ENCODE data around the gene CBLB.
"Not testable (repeated sequence)": the region's sequence is repeated elsewhere in the genome, so short reads cannot be mapped to it uniquely, and the experiment has no call there.

CBLB gene

DNA sequence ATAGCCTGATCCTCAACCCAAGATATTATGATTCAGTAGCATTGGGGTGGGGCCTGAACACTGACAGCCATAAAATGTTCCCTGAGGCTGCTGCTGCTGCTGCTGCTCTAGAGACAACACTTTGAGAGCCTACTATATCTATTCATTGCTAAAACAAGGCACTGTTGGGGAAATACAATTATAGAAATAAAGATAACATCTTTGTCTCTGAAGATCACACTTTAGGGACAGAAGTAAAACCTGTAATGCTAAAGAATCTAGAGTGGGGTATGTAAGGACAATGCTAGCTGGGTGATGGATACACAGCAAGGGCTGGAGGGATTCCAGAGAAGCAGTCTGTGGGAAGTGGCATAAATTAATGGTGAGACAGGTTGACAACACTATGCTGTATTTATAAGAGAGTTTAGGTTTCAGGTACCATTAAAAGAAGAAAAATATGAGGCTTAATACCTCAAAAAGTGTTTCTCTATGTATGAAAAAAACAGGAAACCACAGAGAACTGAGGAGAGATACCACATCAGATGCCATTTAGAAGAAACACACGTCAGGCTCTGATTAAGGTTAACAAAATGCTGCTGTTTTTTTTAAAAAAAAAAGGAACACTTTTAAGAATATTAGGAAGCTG lies 115.9 kb downstream of the CBLB start:
- DNase-seq (ENCODE audit: low read depth) = no peak

GRCh38 chr3:105747696-105748095 lies 121.1 kb downstream of the CBLB start:
- no peak for DNase-seq (ENCODE audit: low read depth)

DNA sequence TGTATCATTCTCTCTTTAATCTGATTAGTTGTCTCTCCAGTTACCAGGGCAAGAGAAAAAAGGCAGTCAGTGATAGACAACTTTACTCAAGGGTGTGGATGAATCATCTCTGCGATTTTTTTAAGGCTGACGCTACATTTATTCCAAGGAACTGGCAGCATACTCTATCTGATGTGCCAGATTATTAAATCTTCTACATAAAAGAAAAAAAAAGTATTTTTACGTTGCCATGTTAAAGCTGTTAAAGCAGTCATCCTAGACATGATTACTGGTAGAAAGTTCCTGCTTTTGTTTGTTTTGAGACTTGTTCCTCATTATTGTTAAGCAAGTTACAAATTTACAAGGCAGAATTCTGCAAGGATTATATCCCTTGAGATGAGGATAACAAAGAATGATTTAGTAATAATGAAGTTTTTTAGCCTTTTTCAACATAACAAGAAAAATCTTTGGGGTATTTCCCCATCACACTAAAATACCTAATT lies 121.7 kb downstream of the CBLB start:
- DNase-seq (ENCODE audit: low read depth) = no peak

GRCh38 chr3:105746231-105746996 lies 122.4 kb downstream of the CBLB start:
- no peak for DNase-seq (ENCODE audit: low read depth)

- no peak for DNase-seq (ENCODE audit: low read depth)
Measured at GRCh38 chr3:105745046-105745445, 123.8 kb downstream of the CBLB start.

DNA sequence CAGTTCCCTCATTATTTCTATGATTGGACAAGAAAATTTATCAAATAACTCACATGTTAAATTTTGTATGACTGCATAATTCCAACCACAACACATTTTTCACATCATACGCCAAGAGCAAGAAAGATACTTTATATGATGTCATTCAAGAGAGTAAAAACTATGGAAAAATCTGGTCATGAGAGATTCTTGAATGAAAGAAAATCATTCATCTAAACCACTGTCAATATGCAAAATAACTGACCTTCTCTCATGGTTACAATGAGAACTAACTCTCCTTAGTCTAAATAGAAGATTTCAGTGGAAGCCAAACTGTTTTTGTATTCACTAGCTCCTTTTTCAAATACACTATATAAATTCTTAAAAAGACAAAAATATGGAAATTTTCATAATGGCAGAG lies 124.6 kb downstream of the CBLB start:
- DNase-seq (ENCODE audit: low read depth) = no peak

DNA sequence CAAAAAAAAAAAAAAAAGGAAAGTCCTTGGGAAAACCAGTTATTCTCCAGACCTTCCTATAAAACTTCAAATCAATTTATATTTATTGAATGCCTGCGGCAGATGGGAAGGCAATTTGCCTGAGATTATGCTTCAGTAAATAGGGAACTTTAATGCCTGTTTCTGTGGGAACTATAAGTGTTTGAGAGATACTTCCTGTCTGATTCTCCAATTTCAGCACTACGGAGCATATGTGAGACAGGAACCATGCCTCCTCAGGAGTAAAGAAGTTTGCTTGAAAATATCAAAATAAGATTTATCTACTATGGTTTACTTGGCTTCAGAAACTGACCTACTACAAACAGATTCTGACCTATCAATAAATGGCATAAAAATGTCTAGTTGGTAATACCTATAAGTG lies 135.5 kb downstream of the CBLB start:
- no peak for DNase-seq (ENCODE audit: low read depth)

DNA sequence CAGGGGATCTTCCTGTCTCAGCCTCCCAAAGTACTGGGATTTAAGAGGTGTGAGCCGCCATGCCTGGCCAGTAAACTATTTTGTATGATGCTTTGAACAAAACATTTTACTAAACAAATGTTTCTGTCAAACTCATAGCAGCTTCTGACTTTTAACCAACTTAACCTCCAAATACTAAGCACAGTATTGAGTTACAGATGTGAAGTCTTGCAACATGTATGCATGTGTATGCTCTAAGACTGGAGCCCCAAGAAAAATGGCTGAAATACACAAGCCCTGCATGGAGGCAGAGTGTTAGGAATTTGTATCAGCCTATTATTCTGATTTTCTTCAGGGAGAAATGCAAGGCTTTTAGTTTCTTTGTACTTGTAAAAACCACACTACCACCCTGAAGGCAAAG lies 137.1 kb downstream of the CBLB start:
- no peak for DNase-seq (ENCODE audit: low read depth)

GRCh38 chr3:105730801-105731354 lies 137.9 kb downstream of the CBLB start:
- no peak for DNase-seq (ENCODE audit: low read depth)

DNA sequence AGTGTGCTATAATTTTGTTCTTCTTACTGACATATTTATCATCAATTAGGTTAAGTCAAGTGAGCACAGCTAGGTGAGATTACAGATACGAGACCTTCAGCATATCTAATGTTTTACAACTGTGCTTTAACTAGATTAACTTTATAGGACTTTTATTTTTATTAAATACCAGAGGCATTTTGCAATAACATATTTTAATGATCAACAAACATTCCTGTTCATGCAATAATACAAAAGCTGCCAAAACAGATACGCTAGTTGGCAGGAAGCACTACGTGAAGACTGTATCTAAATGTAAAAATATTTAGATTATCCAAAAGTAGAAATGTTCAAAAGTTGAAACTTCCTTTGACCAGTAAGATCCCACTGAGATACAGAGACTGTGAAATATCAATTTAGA lies 139.1 kb downstream of the CBLB start:
- no peak for DNase-seq (ENCODE audit: low read depth)

GRCh38 chr3:105728771-105729312 lies 140.0 kb downstream of the CBLB start:
- DNase-seq (ENCODE audit: low read depth) = no peak

GRCh38 chr3:105727036-105727435 lies 141.8 kb downstream of the CBLB start:
- not testable (repeated sequence) for DNase-seq (ENCODE audit: low read depth)

DNA sequence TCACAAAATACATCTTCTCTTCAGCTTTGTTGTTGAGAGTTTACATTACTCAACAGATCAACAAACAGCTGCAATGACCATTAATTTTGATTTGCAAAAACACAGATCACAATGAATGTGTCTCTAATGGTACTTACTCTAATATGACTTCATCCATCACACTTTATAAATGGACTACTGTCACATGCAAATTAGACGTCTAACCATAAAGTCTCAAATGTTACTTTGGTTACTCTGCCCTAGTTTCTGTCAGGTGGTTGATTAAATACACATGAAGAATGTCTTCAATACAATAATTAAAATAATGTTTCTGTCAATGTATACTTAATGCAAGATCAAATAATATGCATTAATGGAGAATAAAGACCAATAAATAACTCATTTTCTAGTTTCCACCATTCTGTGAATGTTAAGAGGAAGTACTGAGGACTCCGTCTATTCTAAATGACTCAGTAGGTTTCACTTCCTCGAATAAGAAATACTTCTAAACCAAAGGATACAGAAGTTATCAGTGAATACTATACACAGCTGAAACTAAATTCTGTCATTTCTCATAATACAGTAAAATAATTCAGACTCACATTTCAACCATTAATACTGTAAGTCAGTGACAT lies 145.8 kb downstream of the CBLB start:
- DNase-seq (ENCODE audit: low read depth) = no peak

DNA sequence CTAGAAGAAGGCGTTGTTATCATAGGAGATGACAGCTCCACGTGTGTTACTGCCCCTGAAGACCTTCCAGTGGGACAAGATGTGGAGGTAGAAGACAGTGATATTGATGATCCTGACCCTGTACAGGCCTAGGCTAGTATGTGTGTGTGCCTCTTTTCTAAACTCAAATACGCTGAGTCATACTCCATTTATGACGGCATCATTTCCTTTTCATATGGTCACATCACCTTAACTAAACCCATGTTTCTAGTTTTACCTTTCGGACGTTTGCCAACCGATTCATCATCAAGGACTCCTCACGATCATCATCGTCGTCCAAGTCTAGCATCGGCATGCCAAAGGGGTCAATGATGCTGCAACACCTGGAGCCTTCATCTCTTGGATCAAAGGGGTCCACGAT lies 149.0 kb downstream of the CBLB start:
- DNase-seq (ENCODE audit: low read depth) = no peak

DNA sequence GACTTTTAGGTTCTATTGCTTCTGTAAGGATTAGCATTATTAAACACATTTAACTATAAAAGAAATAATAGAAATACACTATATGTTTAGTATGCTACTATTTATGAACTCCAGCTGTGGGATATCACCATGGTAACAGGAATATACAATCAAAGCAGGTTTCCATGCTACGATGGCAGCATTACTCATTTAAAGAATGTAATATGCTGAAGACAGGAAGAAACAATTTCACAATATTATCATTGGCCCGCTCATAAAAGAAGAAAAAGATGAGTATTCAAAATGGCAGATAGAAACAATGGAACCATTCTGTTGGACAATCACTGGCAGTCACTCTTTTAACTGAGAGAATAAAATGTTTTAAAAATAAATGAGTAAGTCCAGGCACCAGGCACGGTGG lies 153.4 kb downstream of the CBLB start:
- DNase-seq (ENCODE audit: low read depth) = no peak

- DNase-seq (ENCODE audit: low read depth) = no peak
Measured at GRCh38 chr3:105714453-105714852, 154.4 kb downstream of the CBLB start.

GRCh38 chr3:105708980-105709379 lies 159.8 kb downstream of the CBLB start:
- DNase-seq (ENCODE audit: low read depth) = no peak

- no peak for DNase-seq (ENCODE audit: low read depth)
Measured at GRCh38 chr3:105707009-105707408, 161.8 kb downstream of the CBLB start.

DNA sequence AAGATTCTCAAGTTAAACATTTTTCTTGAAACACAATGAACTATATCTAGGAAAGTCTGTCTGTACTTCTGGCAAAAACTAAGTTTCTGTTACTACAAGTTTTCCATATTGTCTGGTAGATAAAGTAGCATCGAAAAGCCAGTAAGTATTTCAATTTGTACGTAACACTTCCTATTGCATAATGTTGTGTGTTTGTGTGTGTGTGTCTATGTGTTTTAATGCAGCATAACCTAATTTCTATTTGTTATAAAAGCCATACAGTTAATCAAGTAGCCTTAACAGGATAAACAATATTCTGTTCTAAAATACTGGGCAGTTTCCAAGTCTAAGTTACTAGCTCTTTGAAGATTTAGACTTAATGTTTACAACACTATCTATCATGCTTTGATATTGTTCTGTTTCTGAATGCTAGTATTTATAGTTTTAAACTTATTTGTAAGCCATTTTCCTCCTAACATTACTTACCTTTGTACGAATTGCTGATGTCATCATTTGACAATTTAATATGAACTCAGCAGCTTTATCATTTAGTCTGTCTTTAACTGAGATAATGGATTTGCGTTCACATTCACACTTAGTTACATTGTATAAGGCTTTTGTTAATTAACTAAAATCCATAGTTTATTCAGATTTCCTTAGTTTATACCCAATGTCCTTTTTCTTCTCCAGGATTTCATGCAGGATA lies 163.9 kb downstream of the CBLB start:
- DNase-seq (ENCODE audit: low read depth) = no peak

DNA sequence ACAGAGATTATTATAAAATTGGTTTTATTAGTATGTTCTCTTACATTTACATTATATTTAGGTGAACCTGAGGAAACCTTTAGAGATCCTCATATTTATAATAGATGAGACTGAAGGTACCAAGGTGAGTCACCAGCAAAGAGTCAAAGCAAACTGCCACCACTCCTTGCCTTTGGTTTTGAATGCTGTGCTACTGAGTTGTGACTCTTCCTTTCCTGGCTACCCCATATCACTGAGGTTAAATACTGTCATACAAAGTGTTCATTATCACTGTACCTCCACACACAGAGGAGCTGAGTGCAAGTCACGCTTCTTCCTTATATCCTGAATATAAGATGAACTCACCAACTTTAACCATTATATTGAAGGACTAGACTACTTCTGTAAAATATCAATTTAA lies 168.2 kb downstream of the CBLB start:
- no peak for DNase-seq (ENCODE audit: low read depth)

- no peak for DNase-seq (ENCODE audit: low read depth)
Measured at GRCh38 chr3:105691633-105692032, 177.2 kb downstream of the CBLB start.

DNA sequence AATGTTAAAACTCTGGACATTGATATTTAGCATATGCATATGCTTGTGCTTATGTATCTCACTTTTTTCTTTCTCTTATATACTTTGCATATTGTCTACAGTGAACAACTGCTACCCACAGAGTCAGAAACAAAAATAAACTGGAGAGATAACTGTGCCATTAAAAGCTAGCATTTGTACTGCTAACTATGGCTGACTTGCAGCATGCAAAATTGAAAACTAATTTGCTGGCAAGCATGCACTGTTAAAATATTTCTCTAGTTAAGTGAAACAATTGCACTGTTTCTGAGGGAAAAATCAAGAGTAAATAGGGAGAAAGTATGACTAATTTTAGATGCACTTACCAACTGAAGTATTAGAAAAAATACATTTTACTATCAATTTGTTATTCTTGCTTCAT lies 177.8 kb downstream of the CBLB start:
- DNase-seq (ENCODE audit: low read depth) = no peak

Data from activated gamma-delta T cell treated with anti-CD3 and anti-CD28 coated beads, Interleukin-2, amount 50 U/mL, for 16 hours (primary cell).